Peyer's patch (tissue), 4 donors: ENCODE results near the gene TTC23. TPM values are rescaled to one million over a fixed set of nuclear protein-coding genes. Genes with fewer than 3 reads are reported as not detected.

Experiments
- DNase-seq, 3 donors: peaks; one replicate each; pipeline ENCODE4 v3.0.0-alpha.2; 2017 to 2019
- H3K27ac ChIP-seq, 4 donors: fragments of 200-600 bp; sonication (generic); one replicate each; pipeline ENCODE4 v1.5.1; 2016 to 2019
- H3K27me3 ChIP-seq, 2 donors: fragments of 200-600 bp; sonication (generic); one replicate each; pipeline ENCODE4 v1.5.1; 2019
- H3K36me3 ChIP-seq, 3 donors: fragments of 200-600 bp; sonication (generic); one replicate each; pipeline ENCODE4 v1.5.1; 2016 to 2019
- H3K4me1 ChIP-seq, 4 donors: fragments of 200-600 bp; sonication (generic); one replicate each; pipeline ENCODE4 v1.5.1; 2016 to 2019
- H3K4me3 ChIP-seq, 4 donors: fragments of 200-600 bp; sonication (generic); 1 replicate in 3 of 4; 2 replicates in 1 of 4; pipeline ENCODE4 v1.5.1; 2016 to 2019; ENCODE audit warnings: mild to moderate bottlenecking in 1 of 4
- H3K9me3 ChIP-seq, 4 donors: fragments of 200-600 bp; sonication (generic); one replicate each; pipeline ENCODE4 v1.5.1; 2016 to 2019; ENCODE audit warnings: mild to moderate bottlenecking in 1 of 4
- POLR2A ChIP-seq, 2 donors: fragments of 450-650 bp; IDR thresholded peaks; one replicate each; pipeline ENCODE4 v1.5.1; 2017; ENCODE audit warnings: antibody characterized with exemption in 2 of 2, mild to moderate bottlenecking in 2 of 2, moderate library complexity in 2 of 2
- total RNA-seq, 4 donors: library from RNA; depleted of rRNA; stranded (reverse); fragments of >200 nt; gene quantifications; one replicate each; pipeline ENCODE4 v1.1.0, GENCODE V29; 2016
- TF ChIP-seq, protein P1 (sequence below), 6 experiments: fragments of 450-650 bp in 4 of 6; fragments of 200-600 bp in 2 of 6; sonication (generic) in 1 of 6; IDR thresholded peaks; one replicate each; pipeline ENCODE4 v1.5.1; 2017 to 2019; ENCODE audit warnings: antibody characterized with exemption in 6 of 6, mild to moderate bottlenecking in 3 of 6, moderate library complexity in 1 of 6

Gene TTC23
- total RNA-seq, 4 donors from 2014 or later = 8.2 to 33.0 (median 22.9) TPM

DNA sequence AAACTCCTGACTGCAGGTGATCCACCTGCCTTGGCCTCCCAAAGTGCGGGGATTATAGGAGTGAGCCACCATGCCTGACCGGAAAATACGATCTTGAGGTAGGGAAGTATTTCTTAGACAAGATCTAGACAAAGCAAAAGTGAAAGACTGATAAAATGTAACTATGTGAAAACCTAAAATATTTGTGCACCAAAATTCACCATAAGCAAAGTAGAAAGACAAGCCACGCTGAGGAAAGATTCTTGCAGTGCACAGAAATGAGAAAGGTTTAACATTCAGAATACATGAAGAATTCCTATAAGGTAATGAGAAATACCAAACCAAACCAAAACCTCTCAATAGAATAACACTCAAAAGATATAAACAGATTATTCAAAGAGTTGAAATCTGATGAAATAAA lies 108.8 kb downstream of the TTC23 start:
- TF ChIP-seq, protein P1, sequence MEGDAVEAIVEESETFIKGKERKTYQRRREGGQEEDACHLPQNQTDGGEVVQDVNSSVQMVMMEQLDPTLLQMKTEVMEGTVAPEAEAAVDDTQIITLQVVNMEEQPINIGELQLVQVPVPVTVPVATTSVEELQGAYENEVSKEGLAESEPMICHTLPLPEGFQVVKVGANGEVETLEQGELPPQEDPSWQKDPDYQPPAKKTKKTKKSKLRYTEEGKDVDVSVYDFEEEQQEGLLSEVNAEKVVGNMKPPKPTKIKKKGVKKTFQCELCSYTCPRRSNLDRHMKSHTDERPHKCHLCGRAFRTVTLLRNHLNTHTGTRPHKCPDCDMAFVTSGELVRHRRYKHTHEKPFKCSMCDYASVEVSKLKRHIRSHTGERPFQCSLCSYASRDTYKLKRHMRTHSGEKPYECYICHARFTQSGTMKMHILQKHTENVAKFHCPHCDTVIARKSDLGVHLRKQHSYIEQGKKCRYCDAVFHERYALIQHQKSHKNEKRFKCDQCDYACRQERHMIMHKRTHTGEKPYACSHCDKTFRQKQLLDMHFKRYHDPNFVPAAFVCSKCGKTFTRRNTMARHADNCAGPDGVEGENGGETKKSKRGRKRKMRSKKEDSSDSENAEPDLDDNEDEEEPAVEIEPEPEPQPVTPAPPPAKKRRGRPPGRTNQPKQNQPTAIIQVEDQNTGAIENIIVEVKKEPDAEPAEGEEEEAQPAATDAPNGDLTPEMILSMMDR (IDR thresholded peaks at IDR 0.05) = no peak
- TF ChIP-seq POLR2A (IDR thresholded peaks at IDR 0.05) = no peak
- H3K27me3 ChIP-seq = no peaks in the 10 kb centered on the region
- no peaks in the 10 kb centered on the region for H3K36me3 ChIP-seq
- H3K4me3 ChIP-seq = no peak overlapping the region
- no peak overlapping the region for H3K27ac ChIP-seq
- DNase-seq = no peak
- peaks cover 0 to 13% (median 0%) of the 10 kb centered on the region in 4 donors for H3K4me1 ChIP-seq
- no peaks in the 10 kb centered on the region for H3K9me3 ChIP-seq

DNA sequence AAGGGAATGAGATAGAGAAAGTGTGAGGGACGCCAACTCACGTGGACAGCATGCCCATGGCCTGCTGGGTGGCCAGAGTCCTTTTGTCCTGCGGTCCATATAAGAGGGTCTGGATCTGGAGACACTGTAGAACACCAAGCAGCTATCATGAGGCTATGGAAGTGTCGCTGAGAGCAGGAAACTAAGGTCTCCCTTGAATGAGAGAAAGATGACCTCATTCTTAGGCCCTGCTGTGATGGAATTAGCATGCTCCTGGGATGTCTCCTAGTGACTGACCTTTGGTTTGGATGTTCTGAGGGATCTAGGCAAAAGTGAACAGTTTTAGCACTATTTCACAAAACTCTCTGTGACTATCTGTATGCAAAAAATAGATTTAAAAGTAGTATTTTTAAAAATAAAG lies 110.1 kb downstream of the TTC23 start:
- TF ChIP-seq, protein P1 (IDR thresholded peaks at IDR 0.05) = no peak
- no peak for TF ChIP-seq POLR2A (IDR thresholded peaks at IDR 0.05)
- Histone ChIP-seq H3K27me3 (no peaks in the 10 kb centered on the region), H3K4me1 (peaks cover 0 to 12% (median 0%) of the 10 kb centered on the region in 4 donors), H3K9me3 (no peaks in the 10 kb centered on the region), H3K36me3 (no peaks in the 10 kb centered on the region), H3K27ac (no peak overlapping the region), H3K4me3 (no peak overlapping the region)
- no peak for DNase-seq

DNA sequence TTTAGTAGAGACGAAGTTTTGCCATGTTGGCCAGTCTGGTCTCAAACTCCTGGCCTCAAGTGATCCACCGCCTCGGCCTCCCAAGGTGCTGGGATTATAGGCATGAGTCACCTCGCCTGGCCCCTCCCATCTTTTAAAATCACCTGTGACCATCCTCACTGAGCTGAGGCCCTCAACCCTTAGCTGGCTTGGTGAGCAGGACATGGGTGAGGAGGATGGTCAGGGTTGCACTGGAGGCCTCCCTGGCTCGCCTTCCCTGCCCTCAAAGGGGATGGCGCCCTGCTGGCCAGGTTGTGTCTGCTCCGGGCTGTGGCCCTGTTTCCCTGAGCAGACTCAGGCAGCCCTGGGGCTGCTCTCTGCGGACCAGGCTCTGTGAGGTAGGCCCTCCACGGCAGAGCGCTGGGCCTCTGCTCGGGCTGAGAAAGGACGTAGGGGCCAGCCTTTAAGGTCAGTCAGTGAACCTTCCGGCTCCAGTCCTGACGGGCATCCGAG lies 110.8 kb downstream of the TTC23 start:
- no peaks in the 10 kb centered on the region for H3K36me3 ChIP-seq
- TF ChIP-seq POLR2A (IDR thresholded peaks at IDR 0.05) = no peak
- no peak overlapping the region for H3K4me3 ChIP-seq
- H3K27me3 ChIP-seq = no peaks in the 10 kb centered on the region
- no peak for DNase-seq
- no peak overlapping the region for H3K27ac ChIP-seq
- no peaks in the 10 kb centered on the region for H3K9me3 ChIP-seq
- peaks cover 0 to 4% (median 0%) of the 10 kb centered on the region in 4 donors for H3K4me1 ChIP-seq

DNA sequence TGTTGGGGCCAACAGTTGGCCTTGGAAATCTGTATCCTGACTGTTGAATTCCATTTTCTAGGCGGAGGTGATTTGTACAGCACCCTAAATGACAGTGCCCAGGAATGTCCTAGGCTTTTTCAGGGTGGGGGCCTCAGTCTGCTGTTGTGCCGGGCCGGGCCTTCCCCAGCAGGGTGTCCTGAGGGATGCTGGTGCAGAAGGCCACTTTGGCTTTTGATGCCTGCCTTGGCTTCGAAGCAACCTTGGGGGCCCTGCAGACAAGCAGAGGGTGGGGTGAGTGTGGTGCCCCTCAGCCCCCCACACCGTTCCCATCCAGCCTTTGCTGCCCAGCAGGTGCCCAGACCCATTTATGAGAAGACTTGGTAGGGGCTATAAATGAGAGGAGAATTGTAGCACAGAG lies 111.5 kb downstream of the TTC23 start:
- no peak overlapping the region for H3K4me3 ChIP-seq
- no peaks in the 10 kb centered on the region for H3K27me3 ChIP-seq
- H3K36me3 ChIP-seq = no peaks in the 10 kb centered on the region
- no peaks in the 10 kb centered on the region for H3K4me1 ChIP-seq
- no peak for DNase-seq
- no peaks in the 10 kb centered on the region for H3K9me3 ChIP-seq
- TF ChIP-seq, protein P1 (IDR thresholded peaks at IDR 0.05) = no peak
- TF ChIP-seq POLR2A (IDR thresholded peaks at IDR 0.05) = no peak
- no peak overlapping the region for H3K27ac ChIP-seq

DNA sequence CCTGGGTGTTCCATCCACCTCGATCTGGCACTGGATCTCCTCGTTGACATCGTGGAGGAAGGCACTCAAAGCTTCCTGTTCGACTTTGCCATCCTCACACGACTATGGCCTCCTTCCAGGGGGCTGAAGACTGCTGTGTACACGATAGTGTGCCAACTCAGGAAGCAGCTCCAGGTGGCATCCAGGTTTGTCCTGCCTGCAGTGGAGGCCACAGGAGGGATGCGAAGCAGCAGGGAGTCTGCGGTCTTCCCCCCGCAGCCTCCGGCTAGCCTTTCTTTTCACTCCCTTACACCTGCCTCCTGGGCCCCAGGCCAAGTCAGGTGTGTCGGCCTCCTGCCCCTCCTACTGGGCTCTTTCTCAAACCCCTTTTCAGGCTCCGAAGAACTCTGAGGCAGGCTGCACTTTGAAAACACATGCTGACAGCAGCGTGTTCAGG lies 112.3 kb downstream of the TTC23 start:
- TF ChIP-seq, protein P1 (IDR thresholded peaks at IDR 0.05) = no peak
- no peak for TF ChIP-seq POLR2A (IDR thresholded peaks at IDR 0.05)
- Histone ChIP-seq H3K9me3 (no peaks in the 10 kb centered on the region), H3K4me3 (no peak overlapping the region), H3K27me3 (no peaks in the 10 kb centered on the region), H3K4me1 (no peaks in the 10 kb centered on the region), H3K27ac (no peak overlapping the region), H3K36me3 (no peaks in the 10 kb centered on the region)
- no peak for DNase-seq

DNA sequence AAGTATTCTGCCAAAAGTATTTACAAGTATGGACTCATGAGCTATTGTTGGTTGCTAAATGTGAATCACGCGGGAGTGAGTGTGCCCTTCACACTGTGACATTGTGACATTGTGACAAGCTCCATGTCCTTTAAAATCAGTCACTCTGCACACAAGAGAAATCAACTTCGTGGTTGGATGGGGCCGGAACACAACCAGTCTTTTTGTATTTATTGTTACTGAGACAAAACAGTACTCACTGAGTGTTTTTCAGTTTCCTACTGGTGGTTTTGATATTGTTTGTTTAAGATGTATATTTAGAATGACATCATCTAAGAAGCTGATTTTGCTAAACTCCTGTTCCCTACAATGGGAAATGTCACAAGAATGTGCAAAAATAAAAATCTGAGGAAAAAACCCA lies 114.2 kb downstream of the TTC23 start:
- H3K27me3 ChIP-seq = no peaks in the 10 kb centered on the region
- H3K4me3 ChIP-seq = no peak overlapping the region
- no peak for DNase-seq
- TF ChIP-seq, protein P1 (IDR thresholded peaks at IDR 0.05) = no peak
- H3K36me3 ChIP-seq = no peaks in the 10 kb centered on the region
- no peaks in the 10 kb centered on the region for H3K4me1 ChIP-seq
- no peaks in the 10 kb centered on the region for H3K9me3 ChIP-seq
- H3K27ac ChIP-seq = peak overlapping the region in 1 of 4 donors; percentile 16
